SK-N-SH (cell line): ENCODE data around the gene NAALADL2. TPM values are rescaled to one million over a fixed set of nuclear protein-coding genes. Genes with fewer than 3 reads are reported as not detected.

ENCODE experiments used
- CTCF ChIA-PET: fragments of 300-600, 350-600 bp; formaldehyde crosslinking; extraction: SDS; loops from one replicate; lab custom pipeline; 2021; lab: Yijun Ruan, JAX
- POLR2A ChIA-PET: fragments of 350-600 bp; sonication (Branson Sonifier 250); formaldehyde crosslinking; extraction: SDS; loops from one replicate; lab custom pipeline; 2020; ENCODE audit warnings: antibody characterized with exemption, inconsistent platforms; lab: Yijun Ruan, JAX
- DNase-seq: peaks from one replicate; pipeline ENCODE4 v3.0.0; 2012
- H2AFZ ChIP-seq: fragments of 200-600 bp; sonication (generic); 2 replicates; pipeline ENCODE4 v1.8.1; 2016; ENCODE audit warnings: antibody characterized with exemption, mild to moderate bottlenecking, low read depth
- H3F3A ChIP-seq: fragments of 200-600 bp; sonication (generic); replicated peaks from 2 replicates; pipeline ENCODE3; 2016; ENCODE audit warnings: antibody characterized with exemption, mild to moderate bottlenecking; ENCODE audit not compliant: insufficient read depth
- H3K27ac ChIP-seq, 2 experiments: fragments of 200-500 bp in 1 of 2; fragments of 200-600 bp in 1 of 2; sonication (Bioruptor generic) in 1 of 2; sonication (generic), shearing (Covaris generic) in 1 of 2; 2 replicates each; pipeline versions ENCODE4 v1.5.1 to v1.6.1; 2014 to 2016; ENCODE audit warnings: low read depth in 2 of 2, inconsistent platforms in 1 of 2, low read length in 1 of 2, mild to moderate bottlenecking in 1 of 2, mixed read lengths in 1 of 2
- H3K27me3 ChIP-seq: fragments of 200-600 bp; sonication (generic), shearing (Covaris generic); 2 replicates; pipeline ENCODE4 v1.6.1; 2016; ENCODE audit warnings: mixed run types; ENCODE audit not compliant: insufficient read depth
- H3K36me3 ChIP-seq, 2 experiments: fragments of 200-500 bp in 1 of 2; fragments of 200-600 bp in 1 of 2; sonication (Bioruptor generic) in 1 of 2; sonication (generic) in 1 of 2; replicated peaks in 1 of 2; 2 replicates each; pipeline versions ENCODE3 to v1.5.1; 2014 to 2016; ENCODE audit warnings: low read length in 1 of 2, mild to moderate bottlenecking in 1 of 2; ENCODE audit not compliant: insufficient read depth in 2 of 2, control insufficient read depth in 1 of 2
- H3K4me1 ChIP-seq, 2 experiments: fragments of 200-500 bp in 1 of 2; fragments of 200-600 bp in 1 of 2; sonication (Bioruptor generic) in 1 of 2; sonication (generic), shearing (Covaris generic) in 1 of 2; 2 replicates each; pipeline versions ENCODE4 v1.5.1 to v1.6.1; 2014 to 2016; ENCODE audit warnings: low read depth in 1 of 2, low read length in 1 of 2, mixed run types in 1 of 2; ENCODE audit not compliant: insufficient read depth in 2 of 2, control insufficient read depth in 1 of 2
- H3K4me2 ChIP-seq: fragments of 200-600 bp; sonication (generic), shearing (Covaris generic); 2 replicates; pipeline ENCODE4 v1.6.1; 2017; ENCODE audit warnings: mixed run types
- H3K4me3 ChIP-seq, 2 experiments: fragments of 200-500 bp in 1 of 2; fragments of 200-600 bp in 1 of 2; sonication (Bioruptor generic) in 1 of 2; sonication (generic), shearing (Covaris generic) in 1 of 2; 2 replicates each; pipeline versions ENCODE4 v1.5.1 to v1.8.1; 2014 to 2016; ENCODE audit warnings: low read depth in 2 of 2, inconsistent platforms in 1 of 2, low read length in 1 of 2, mild to moderate bottlenecking in 1 of 2, mixed read lengths in 1 of 2, moderate library complexity in 1 of 2
- H3K79me2 ChIP-seq: fragments of 200-600 bp; sonication (generic); 2 replicates; pipeline ENCODE4 v1.8.1; 2017; ENCODE audit warnings: mild to moderate bottlenecking; ENCODE audit not compliant: insufficient read depth
- H3K9ac ChIP-seq: fragments of 200-600 bp; sonication (generic); 2 replicates; pipeline ENCODE4 v1.6.1; 2017; ENCODE audit warnings: mixed run types
- H3K9me2 ChIP-seq: fragments of 200-600 bp; sonication (generic); 2 replicates; pipeline ENCODE4 v1.6.1; 2017; ENCODE audit warnings: mixed run types
- H3K9me3 ChIP-seq: fragments of 200-600 bp; sonication (generic); 2 replicates; pipeline ENCODE4 v1.6.1; 2017; ENCODE audit warnings: mixed run types, mild to moderate bottlenecking, moderate library complexity
- H4K20me1 ChIP-seq: fragments of 200-600 bp; sonication (generic); 2 replicates; pipeline ENCODE4 v1.6.1; 2017; ENCODE audit warnings: mild to moderate bottlenecking, mixed run types; ENCODE audit not compliant: insufficient read depth
- ELF1 ChIP-seq: IDR thresholded peaks from 2 replicates; pipeline ENCODE4 v1.4.0; 2012
- EZH2phosphoT487 ChIP-seq: fragments of 200-600 bp; sonication (generic); IDR thresholded peaks from 2 replicates; pipeline ENCODE4 v1.6.1; 2017; ENCODE audit warnings: low read depth, mixed run types, mild to moderate bottlenecking, antibody characterized with exemption, moderate library complexity, borderline replicate concordance
- FOXJ3 ChIP-seq: sonication (generic); formaldehyde crosslinking; IDR thresholded peaks from 2 replicates; pipeline ENCODE4 v1.5.1; 2020; ENCODE audit warnings: mild to moderate bottlenecking, missing genetic modification reagents
- JUND ChIP-seq: IDR thresholded peaks from 2 replicates; pipeline ENCODE4 v1.4.0; 2012
- MAX ChIP-seq: IDR thresholded peaks from 2 replicates; pipeline ENCODE4 v1.4.0; 2012; ENCODE audit warnings: low read depth
- MEF2A ChIP-seq: IDR thresholded peaks from 2 replicates; pipeline ENCODE4 v1.4.0; 2012; ENCODE audit warnings: low read depth, borderline replicate concordance
- RCOR1 ChIP-seq: fragments of 150-350 bp; IDR thresholded peaks from 2 replicates; pipeline ENCODE4 v1.6.1; 2017; ENCODE audit warnings: antibody characterized with exemption, low read length
- RFX5 ChIP-seq: IDR thresholded peaks from 2 replicates; pipeline ENCODE4 v1.6.1; 2012; ENCODE audit warnings: mild to moderate bottlenecking, improper control_type of control experiment, low read length
- SMC3 ChIP-seq: IDR thresholded peaks from 2 replicates; pipeline ENCODE4 v1.6.1; 2012; ENCODE audit warnings: low read depth, low read length, improper control_type of control experiment
- TAF1 ChIP-seq: IDR thresholded peaks from 2 replicates; pipeline ENCODE4 v1.6.1; 2012; ENCODE audit warnings: low read depth, mild to moderate bottlenecking, low read length, moderate library complexity, borderline replicate concordance
- TCF12 ChIP-seq: IDR thresholded peaks from 2 replicates; pipeline ENCODE4 v1.4.0; 2012
- YY1 ChIP-seq: IDR thresholded peaks from 2 replicates; pipeline ENCODE4 v1.4.0; 2012; ENCODE audit warnings: low read depth, mild to moderate bottlenecking
- whole genome bisulfite sequencing: methylation state at CpG from one replicate; pipeline ENCODE4 v1.1.6; 2017; ENCODE audit warnings: low lambda C conversion rate; 5-methylcytosine and 5-hydroxymethylcytosine counted together
- polyA plus RNA-seq, 3 experiments: library from polyadenylated mRNA; depleted of rRNA; stranded (reverse); fragments of >200 nt; gene quantifications; 2 replicates each; pipeline ENCODE4 v1.2.3, GENCODE V29; 2012
- TF ChIP-seq, protein P1 (sequence below): IDR thresholded peaks from 2 replicates; pipeline ENCODE4; 2012
- TF ChIP-seq, protein P2 (sequence below): fragments of 150-350 bp; IDR thresholded peaks from 2 replicates; pipeline ENCODE4 v1.6.1; 2016; ENCODE audit warnings: mild to moderate bottlenecking, low read depth, low read length
- TF ChIP-seq, protein P3 (sequence below): IDR thresholded peaks from 2 replicates; pipeline ENCODE4 v1.6.1; 2012; ENCODE audit warnings: mild to moderate bottlenecking, low read depth, low read length, moderate library complexity
- TF ChIP-seq, protein P4 (sequence below): fragments of 150-350 bp; IDR thresholded peaks from 2 replicates; pipeline ENCODE4 v1.6.1; 2017; ENCODE audit warnings: antibody characterized with exemption, low read length, low read depth, borderline replicate concordance

NAALADL2 gene
- polyA plus RNA-seq, 1 of the 3 experiments (the other 2 are of a cell fraction), result 1.2 TPM

DNA sequence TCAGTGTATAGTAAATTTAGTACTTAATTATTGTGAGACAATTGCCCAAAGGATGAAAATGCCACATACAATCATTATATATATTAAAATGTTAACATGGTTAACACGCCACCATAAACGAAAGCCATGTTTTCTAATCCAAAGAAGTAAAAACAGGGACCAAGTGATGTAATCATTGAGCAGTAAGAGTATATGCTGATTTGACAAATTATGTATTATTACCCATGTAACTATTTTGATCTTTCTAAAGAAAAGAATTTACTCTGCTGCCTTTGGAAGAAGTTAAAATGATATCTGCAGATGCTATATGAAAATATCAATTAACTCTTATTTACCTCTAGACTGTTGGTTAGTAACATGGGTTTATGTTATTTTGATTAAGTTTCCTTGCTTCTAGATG lies 150.2 kb downstream of the NAALADL2 start:
- H3K4me2 ChIP-seq, result no peak overlapping the region
- H4K20me1 ChIP-seq, result no peaks in the 10 kb centered on the region
- no peaks in the 10 kb centered on the region for H3K36me3 ChIP-seq
- H3F3A ChIP-seq, result no peaks in the 10 kb centered on the region
- H3K4me3 ChIP-seq, result no peak overlapping the region
- TF ChIP-seq YY1, result no peak
- no peak for TF ChIP-seq JUND
- TF ChIP-seq, protein P1, sequence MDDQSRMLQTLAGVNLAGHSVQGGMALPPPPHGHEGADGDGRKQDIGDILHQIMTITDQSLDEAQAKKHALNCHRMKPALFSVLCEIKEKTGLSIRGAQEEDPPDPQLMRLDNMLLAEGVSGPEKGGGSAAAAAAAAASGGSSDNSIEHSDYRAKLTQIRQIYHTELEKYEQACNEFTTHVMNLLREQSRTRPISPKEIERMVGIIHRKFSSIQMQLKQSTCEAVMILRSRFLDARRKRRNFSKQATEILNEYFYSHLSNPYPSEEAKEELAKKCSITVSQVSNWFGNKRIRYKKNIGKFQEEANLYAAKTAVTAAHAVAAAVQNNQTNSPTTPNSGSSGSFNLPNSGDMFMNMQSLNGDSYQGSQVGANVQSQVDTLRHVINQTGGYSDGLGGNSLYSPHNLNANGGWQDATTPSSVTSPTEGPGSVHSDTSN, result no peak
- TF ChIP-seq FOXJ3, result no peak
- TF ChIP-seq, protein P2, sequence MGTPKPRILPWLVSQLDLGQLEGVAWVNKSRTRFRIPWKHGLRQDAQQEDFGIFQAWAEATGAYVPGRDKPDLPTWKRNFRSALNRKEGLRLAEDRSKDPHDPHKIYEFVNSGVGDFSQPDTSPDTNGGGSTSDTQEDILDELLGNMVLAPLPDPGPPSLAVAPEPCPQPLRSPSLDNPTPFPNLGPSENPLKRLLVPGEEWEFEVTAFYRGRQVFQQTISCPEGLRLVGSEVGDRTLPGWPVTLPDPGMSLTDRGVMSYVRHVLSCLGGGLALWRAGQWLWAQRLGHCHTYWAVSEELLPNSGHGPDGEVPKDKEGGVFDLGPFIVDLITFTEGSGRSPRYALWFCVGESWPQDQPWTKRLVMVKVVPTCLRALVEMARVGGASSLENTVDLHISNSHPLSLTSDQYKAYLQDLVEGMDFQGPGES, result no peak
- no peak for TF ChIP-seq EZH2phosphoT487
- TF ChIP-seq MEF2A, result no peak
- POLR2A ChIA-PET, result no interaction called here
- 97% methylated on average over 2 of the region's 2 CpGs for WGBS
- H3K9ac ChIP-seq, result no peak overlapping the region
- H3K4me1 ChIP-seq, result no peaks in the 10 kb centered on the region; a peak in 1 of 4 replicates
- no peaks in the 10 kb centered on the region for H3K79me2 ChIP-seq
- CTCF ChIA-PET, result interaction anchor here (0.9 kb wide), 1 partner anchor 10 kb away, joined by 4 read pairs; no protein-coding TSS in a partner anchor
- H3K27ac ChIP-seq, result no peak overlapping the region
- H3K9me2 ChIP-seq, result no peaks in the 10 kb centered on the region
- H3K9me3 ChIP-seq, result no peaks in the 10 kb centered on the region
- no peak for DNase-seq
- H3K27me3 ChIP-seq, result no peaks in the 10 kb centered on the region
- no peak overlapping the region for H2AFZ ChIP-seq

DNA sequence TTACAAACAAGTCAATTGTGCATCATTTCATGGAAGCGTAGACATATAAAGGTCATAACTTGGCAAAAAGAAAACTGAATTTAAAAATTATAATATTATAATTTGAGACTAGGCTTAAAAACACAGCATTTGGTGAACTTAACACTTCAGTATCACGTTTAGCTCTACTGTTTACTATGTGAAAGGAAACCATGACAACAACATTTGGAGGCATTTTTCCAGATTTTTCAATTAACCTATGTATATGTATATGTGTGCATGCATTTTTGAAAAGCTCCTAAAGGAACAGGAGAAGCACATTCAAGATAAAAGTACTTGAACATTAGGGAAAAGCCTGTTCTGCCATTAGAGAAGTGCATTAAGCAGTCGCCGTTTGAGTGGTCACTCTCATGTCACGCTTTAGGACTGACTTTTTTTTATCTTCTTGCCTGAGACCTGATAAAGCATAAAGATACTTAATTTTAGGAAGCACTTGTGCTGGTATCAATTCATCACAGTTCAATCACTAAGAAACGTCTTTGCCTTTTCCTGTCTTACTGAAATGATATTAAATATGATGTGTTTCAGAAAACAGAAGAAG lies 156.0 kb downstream of the NAALADL2 start:
- ChIA-PET POLR2A (no interaction called here), CTCF (no interaction called here)
- Histone ChIP-seq H4K20me1 (no peaks in the 10 kb centered on the region), H3K27me3 (no peaks in the 10 kb centered on the region), H3K9ac (no peak overlapping the region), H3F3A (no peaks in the 10 kb centered on the region), H3K9me3 (no peaks in the 10 kb centered on the region), H3K9me2 (no peaks in the 10 kb centered on the region), H3K27ac (no peak overlapping the region), H3K4me2 (no peak overlapping the region), H3K36me3 (no peaks in the 10 kb centered on the region), H3K4me1 (no peaks in the 10 kb centered on the region; a peak in 1 of 4 replicates), H3K79me2 (no peaks in the 10 kb centered on the region), H2AFZ (no peak overlapping the region), H3K4me3 (no peak overlapping the region)
- TF ChIP-seq FOXJ3, result no peak
- no peak for TF ChIP-seq ELF1
- no peak for TF ChIP-seq RCOR1
- no peak for TF ChIP-seq SMC3
- TF ChIP-seq YY1, result no peak
- TF ChIP-seq, protein P1, result no peak
- TF ChIP-seq MAX, result no peak
- no peak for TF ChIP-seq RFX5
- TF ChIP-seq TAF1, result no peak
- TF ChIP-seq, protein P3, sequence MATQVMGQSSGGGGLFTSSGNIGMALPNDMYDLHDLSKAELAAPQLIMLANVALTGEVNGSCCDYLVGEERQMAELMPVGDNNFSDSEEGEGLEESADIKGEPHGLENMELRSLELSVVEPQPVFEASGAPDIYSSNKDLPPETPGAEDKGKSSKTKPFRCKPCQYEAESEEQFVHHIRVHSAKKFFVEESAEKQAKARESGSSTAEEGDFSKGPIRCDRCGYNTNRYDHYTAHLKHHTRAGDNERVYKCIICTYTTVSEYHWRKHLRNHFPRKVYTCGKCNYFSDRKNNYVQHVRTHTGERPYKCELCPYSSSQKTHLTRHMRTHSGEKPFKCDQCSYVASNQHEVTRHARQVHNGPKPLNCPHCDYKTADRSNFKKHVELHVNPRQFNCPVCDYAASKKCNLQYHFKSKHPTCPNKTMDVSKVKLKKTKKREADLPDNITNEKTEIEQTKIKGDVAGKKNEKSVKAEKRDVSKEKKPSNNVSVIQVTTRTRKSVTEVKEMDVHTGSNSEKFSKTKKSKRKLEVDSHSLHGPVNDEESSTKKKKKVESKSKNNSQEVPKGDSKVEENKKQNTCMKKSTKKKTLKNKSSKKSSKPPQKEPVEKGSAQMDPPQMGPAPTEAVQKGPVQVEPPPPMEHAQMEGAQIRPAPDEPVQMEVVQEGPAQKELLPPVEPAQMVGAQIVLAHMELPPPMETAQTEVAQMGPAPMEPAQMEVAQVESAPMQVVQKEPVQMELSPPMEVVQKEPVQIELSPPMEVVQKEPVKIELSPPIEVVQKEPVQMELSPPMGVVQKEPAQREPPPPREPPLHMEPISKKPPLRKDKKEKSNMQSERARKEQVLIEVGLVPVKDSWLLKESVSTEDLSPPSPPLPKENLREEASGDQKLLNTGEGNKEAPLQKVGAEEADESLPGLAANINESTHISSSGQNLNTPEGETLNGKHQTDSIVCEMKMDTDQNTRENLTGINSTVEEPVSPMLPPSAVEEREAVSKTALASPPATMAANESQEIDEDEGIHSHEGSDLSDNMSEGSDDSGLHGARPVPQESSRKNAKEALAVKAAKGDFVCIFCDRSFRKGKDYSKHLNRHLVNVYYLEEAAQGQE, result no peak
- TF ChIP-seq, protein P4, sequence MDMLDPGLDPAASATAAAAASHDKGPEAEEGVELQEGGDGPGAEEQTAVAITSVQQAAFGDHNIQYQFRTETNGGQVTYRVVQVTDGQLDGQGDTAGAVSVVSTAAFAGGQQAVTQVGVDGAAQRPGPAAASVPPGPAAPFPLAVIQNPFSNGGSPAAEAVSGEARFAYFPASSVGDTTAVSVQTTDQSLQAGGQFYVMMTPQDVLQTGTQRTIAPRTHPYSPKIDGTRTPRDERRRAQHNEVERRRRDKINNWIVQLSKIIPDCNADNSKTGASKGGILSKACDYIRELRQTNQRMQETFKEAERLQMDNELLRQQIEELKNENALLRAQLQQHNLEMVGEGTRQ, result no peak
- no peak for TF ChIP-seq MEF2A
- no peak for TF ChIP-seq TCF12
- 80% methylated on average over 6 of the region's 6 CpGs for whole genome bisulfite sequencing
- no peak for DNase-seq
